GM12892 (cell line): ENCODE data around the gene USP34.

Source experiments
- POLR2A ChIP-seq: IDR thresholded peaks from 2 replicates; pipeline ENCODE4 v1.6.1; 2011; ENCODE audit warnings: low read depth, low read length, control low read depth
- POLR2AphosphoS5 ChIP-seq: IDR thresholded peaks from 2 replicates; pipeline ENCODE4 v1.6.1; 2011; ENCODE audit warnings: low read depth, low read length, control low read depth

GRCh38 chr2:61425605-61426155, 45.2 kb downstream of the USP34 start:
- TF ChIP-seq POLR2A (no peak), POLR2AphosphoS5 (no peak)
